Endodermal cell (in vitro differentiated cells): ENCODE measurements around the gene RCBTB1. TPM values are rescaled to one million over a fixed set of nuclear protein-coding genes. Genes with fewer than 3 reads are reported as not detected.
A peak's percentile ranks its signal among the peaks of the same experiment; 100 is the strongest.

Experiments used
- DNase-seq: peaks from one replicate; pipeline ENCODE4 v3.0.0-alpha.2; 2017
- H3K27ac ChIP-seq: 2 replicates; pipeline ENCODE4 v1.5.1; 2013; ENCODE audit warnings: mild to moderate bottlenecking, low read depth, low read length, moderate library complexity
- H3K27me3 ChIP-seq: 2 replicates; pipeline ENCODE4 v1.6.1; 2013; ENCODE audit warnings: mild to moderate bottlenecking, low read length, moderate library complexity; ENCODE audit not compliant: insufficient read depth, control insufficient read depth, poor library complexity, severe bottlenecking
- H3K36me3 ChIP-seq: 2 replicates; pipeline ENCODE4 v1.7.0; 2013; ENCODE audit warnings: mild to moderate bottlenecking, low read length, moderate library complexity; ENCODE audit not compliant: control insufficient read depth, insufficient read depth
- H3K4me1 ChIP-seq: one replicate; pipeline ENCODE4 v1.7.0; 2013; ENCODE audit warnings: low read length; ENCODE audit not compliant: control insufficient read depth, insufficient read depth
- H3K4me3 ChIP-seq: 2 replicates; pipeline ENCODE4 v1.5.1; 2013; ENCODE audit warnings: mild to moderate bottlenecking, low read length, moderate library complexity
- H3K9ac ChIP-seq: 2 replicates; pipeline ENCODE4 v1.6.1; 2013; ENCODE audit warnings: mild to moderate bottlenecking, low read length, moderate library complexity; ENCODE audit not compliant: poor library complexity, severe bottlenecking; ENCODE audit errors: extremely low read depth
- H3K9me3 ChIP-seq: 2 replicates; pipeline ENCODE4 v1.6.1; 2013; ENCODE audit warnings: mild to moderate bottlenecking, low read length, moderate library complexity; ENCODE audit not compliant: control insufficient read depth
- H3K27ac Mint-ChIP-seq: 2 replicates; pipeline ENCODE4 v1.8.0; 2020; ENCODE audit warnings: mixed read lengths
- H3K27me3 Mint-ChIP-seq: 2 replicates; pipeline ENCODE4 v1.8.0; 2021; ENCODE audit warnings: mild to moderate bottlenecking, mixed read lengths; ENCODE audit not compliant: insufficient read depth
- H3K36me3 Mint-ChIP-seq: 2 replicates; pipeline ENCODE4 v1.8.0; 2020; ENCODE audit warnings: low read depth, mixed read lengths
- H3K4me1 Mint-ChIP-seq: 2 replicates; pipeline ENCODE4 v1.8.0; 2020; ENCODE audit warnings: mixed read lengths
- H3K4me3 Mint-ChIP-seq: 2 replicates; pipeline ENCODE4 v1.8.0; 2020; ENCODE audit warnings: mild to moderate bottlenecking, moderate library complexity, mixed read lengths
- H3K9me3 Mint-ChIP-seq: 2 replicates; pipeline ENCODE4 v1.8.0; 2020; ENCODE audit warnings: mild to moderate bottlenecking, mixed read lengths
- WGBS, 2 experiments: methylation state at CpG; one replicate each; pipeline versions ENCODE4 v1.1.5 to v1.1.7; 2013; ENCODE audit warnings: missing lambda C conversion rate in 2 of 2, mixed read lengths in 1 of 2; ENCODE audit not compliant: insufficient coverage in 1 of 2, insufficient read length in 1 of 2; 5-methylcytosine and 5-hydroxymethylcytosine counted together
- long read RNA-seq, 4 experiments: library from polyadenylated mRNA in 2 of 4; library from RNA in 1 of 4; library from capped mRNA in 1 of 4; stranded (forward) in 3 of 4; unstranded in 1 of 4; transcript quantifications; one replicate each; pipeline ENCODE4 v2.0.0, GENCODE V29; 2020 to 2021; ENCODE audit warnings: inconsistent platforms in 1 of 4
- polyA plus RNA-seq, 2 experiments: library from polyadenylated mRNA; stranded (reverse); fragments of 50-300 nt; gene quantifications; one replicate each; pipeline ENCODE4 v1.2.3, GENCODE V29; 2013
- total RNA-seq, 2 donors: library from RNA; stranded (reverse); fragmentation: NEBNext Ultra II Directional in 1 of 2; extraction: Animal tissue kit (Norgen Biotek cat#: 25700) in 1 of 2; gene quantifications; 2 replicates in 1 of 2; 3 replicates in 1 of 2; pipeline ENCODE4 v1.2.1, GENCODE V29; 2021
- TF ChIP-seq, protein P1 (sequence below): fragments of 200-600 bp; sonication (generic); conservative IDR thresholded peaks from 2 replicates; pipeline ENCODE4 v1.5.0; 2021; ENCODE audit warnings: antibody characterized with exemption, mild to moderate bottlenecking

The RCBTB1 gene
- 10 to 100 TPM; 40.6 to 46.4 TPM for total RNA-seq
- 29.5 TPM for polyA plus RNA-seq (2013, experiment 1 of 2)
- 30.5 TPM for polyA plus RNA-seq (2013, experiment 2 of 2)
- long read RNA-seq, experiment 1, full-length matches to known transcripts = 4 of 13 reads
- long read RNA-seq, experiment 1, partial matches to known transcripts = 1 of 13 reads
- long read RNA-seq, experiment 1, other reads (novel, unspliced or antisense) = 8 of 13 reads
- long read RNA-seq, experiment 2, full-length matches to known transcripts = 97 of 150 reads
- long read RNA-seq, experiment 2, partial matches to known transcripts = 24 of 150 reads
- long read RNA-seq, experiment 2, other reads (novel, unspliced or antisense) = 29 of 150 reads
- long read RNA-seq, experiment 3, full-length matches to known transcripts = 298 of 442 reads
- long read RNA-seq, experiment 3, partial matches to known transcripts = 18 of 442 reads
- long read RNA-seq, experiment 3, other reads (novel, unspliced or antisense) = 126 of 442 reads
- long read RNA-seq, experiment 4, partial matches to known transcripts = 6 of 11 reads
- long read RNA-seq, experiment 4, other reads (novel, unspliced or antisense) = 5 of 11 reads

DNA sequence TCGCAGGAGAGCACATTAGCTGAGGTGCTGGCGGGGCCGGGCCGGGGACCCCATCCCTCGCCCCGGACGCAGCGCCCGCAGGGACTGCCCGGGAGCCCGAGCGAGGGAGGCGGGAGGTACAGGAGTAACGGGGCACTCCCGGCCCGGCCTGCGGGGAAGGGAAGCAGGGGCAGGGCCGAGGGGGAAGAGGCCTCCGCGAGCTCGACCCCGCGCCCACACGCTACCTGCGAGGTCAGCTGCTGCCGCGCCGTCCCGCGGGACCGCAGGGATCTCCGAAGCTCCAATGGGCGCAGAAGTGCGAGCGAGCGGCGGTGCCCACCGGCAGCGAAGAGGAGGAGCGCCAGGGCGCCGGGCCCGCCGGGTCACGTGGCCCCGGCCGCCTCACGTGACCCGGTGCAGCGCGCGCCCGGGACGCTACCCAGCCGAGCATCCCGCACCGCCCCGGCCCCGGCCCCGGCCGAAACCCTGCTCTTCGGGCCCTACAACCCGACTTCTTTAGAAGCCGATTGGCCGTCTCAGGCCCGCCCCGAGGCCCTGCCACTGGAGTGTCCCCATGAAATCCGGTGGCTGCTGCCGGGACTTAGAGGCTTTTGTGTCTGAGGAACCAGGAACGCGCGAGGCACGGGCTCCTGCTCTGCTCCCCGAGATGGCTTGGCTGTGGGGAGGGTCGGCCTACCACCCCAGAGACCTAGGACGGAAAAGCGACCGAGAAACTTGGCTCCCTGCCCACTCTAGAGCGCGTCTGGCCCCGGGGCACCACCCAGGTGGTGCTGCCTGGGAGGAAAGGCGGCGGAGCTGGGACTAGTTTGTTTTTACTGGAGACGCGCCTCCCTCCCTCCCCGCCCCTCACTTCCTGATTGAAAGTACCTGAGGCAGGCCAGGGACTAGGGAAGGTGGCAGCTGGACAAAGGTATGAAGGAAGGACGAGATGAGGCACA is at the start of gene RCBTB1:
RCBTB1 (minus strand) TSS at position 339 of the 938 bp plus-strand sequence. CDS start 18,279 bp downstream, outside the sequence.
- Mint-ChIP-seq H3K4me1 (peaks cover 20% of the 10 kb centered on the region), H3K36me3 (peaks cover 23% of the 10 kb centered on the region), H3K27me3 (peaks cover 5% of the 10 kb centered on the region), H3K9me3 (no peaks in the 10 kb centered on the region), H3K27ac (peak within 1 kb of the TSS; percentile 97), H3K4me3 (peak within 1 kb of the TSS; percentile 70)
- Histone ChIP-seq H3K27me3 (no peaks in the 10 kb centered on the region), H3K4me3 (peak within 1 kb of the TSS; percentile 95), H3K4me1 (no peaks in the 10 kb centered on the region), H3K9me3 (no peaks in the 10 kb centered on the region), H3K27ac (peak within 1 kb of the TSS; percentile 65), H3K9ac (peak within 1 kb of the TSS; percentile 76), H3K36me3 (peaks cover 20% of the 10 kb centered on the region)
- TF ChIP-seq, protein P1, sequence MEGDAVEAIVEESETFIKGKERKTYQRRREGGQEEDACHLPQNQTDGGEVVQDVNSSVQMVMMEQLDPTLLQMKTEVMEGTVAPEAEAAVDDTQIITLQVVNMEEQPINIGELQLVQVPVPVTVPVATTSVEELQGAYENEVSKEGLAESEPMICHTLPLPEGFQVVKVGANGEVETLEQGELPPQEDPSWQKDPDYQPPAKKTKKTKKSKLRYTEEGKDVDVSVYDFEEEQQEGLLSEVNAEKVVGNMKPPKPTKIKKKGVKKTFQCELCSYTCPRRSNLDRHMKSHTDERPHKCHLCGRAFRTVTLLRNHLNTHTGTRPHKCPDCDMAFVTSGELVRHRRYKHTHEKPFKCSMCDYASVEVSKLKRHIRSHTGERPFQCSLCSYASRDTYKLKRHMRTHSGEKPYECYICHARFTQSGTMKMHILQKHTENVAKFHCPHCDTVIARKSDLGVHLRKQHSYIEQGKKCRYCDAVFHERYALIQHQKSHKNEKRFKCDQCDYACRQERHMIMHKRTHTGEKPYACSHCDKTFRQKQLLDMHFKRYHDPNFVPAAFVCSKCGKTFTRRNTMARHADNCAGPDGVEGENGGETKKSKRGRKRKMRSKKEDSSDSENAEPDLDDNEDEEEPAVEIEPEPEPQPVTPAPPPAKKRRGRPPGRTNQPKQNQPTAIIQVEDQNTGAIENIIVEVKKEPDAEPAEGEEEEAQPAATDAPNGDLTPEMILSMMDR = no peak
- peak; percentile 91 for DNase-seq
- 0 to 1% methylated on average over 19 to 84 of the region's 87 CpGs for WGBS, 2 experiments

DNA sequence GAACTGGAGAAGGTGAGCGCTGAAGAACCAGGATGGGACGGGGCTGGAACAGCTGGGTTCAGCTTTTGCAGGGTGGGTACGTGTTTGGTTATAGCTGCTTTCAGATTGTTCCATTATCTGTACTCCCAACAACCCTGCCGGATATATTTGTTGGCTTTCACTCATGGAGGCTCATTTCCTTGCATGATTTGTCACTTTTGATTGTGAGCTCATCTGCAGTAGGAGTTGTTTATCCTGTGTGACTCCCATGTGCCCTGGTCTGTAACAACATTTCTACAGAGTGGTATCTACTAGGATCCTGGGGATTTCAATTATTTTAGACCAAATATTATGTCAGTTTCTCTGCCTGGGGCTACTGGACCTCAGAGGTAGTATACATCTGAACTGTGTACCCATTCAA is 48.4 kb upstream of the RCBTB1 start:
- peaks cover 1% of the 10 kb centered on the region for H3K27me3 Mint-ChIP-seq
- Histone ChIP-seq H3K27me3 (no peaks in the 10 kb centered on the region), H3K4me3 (no peak overlapping the region), H3K9ac (no peak overlapping the region), H3K36me3 (no peaks in the 10 kb centered on the region), H3K27ac (no peak overlapping the region), H3K9me3 (no peaks in the 10 kb centered on the region), H3K4me1 (peaks cover 12% of the 10 kb centered on the region)
- H3K36me3 Mint-ChIP-seq = no peaks in the 10 kb centered on the region
- peaks cover 32% of the 10 kb centered on the region for H3K4me1 Mint-ChIP-seq
- 96 to 97% methylated on average over 4 of the region's 4 CpGs for whole genome bisulfite sequencing, 2 experiments
- no peak overlapping the region for H3K27ac Mint-ChIP-seq
- H3K4me3 Mint-ChIP-seq = no peak overlapping the region
- TF ChIP-seq, protein P1 = no peak
- no peaks in the 10 kb centered on the region for H3K9me3 Mint-ChIP-seq
- no peak for DNase-seq

DNA sequence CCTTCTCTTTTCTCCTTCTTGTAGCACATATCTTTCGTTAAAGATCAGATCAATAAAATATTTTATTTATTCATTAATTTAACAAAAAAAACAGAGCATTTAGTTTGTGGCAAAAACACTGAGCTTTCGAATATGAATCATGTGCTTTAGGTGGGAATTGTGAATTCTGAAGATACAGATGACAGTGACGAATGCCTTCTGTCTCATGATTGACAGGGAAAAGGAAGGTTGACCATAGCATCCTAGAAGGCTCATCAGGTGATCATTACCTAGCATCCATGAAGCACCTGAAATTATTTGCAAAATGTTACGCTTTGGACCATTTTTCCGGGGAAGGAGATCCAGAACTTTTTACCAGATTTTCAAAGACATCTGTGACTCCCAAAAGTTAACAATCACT is 46.8 kb upstream of the RCBTB1 start:
- Mint-ChIP-seq H3K27me3 (peaks cover 1% of the 10 kb centered on the region), H3K36me3 (no peaks in the 10 kb centered on the region), H3K4me3 (no peak overlapping the region), H3K4me1 (peaks cover 36% of the 10 kb centered on the region), H3K9me3 (no peaks in the 10 kb centered on the region), H3K27ac (no peak overlapping the region)
- no peaks in the 10 kb centered on the region for H3K9me3 ChIP-seq
- H3K27ac ChIP-seq = no peak overlapping the region
- no peak overlapping the region for H3K9ac ChIP-seq
- peaks cover 12% of the 10 kb centered on the region for H3K4me1 ChIP-seq
- TF ChIP-seq, protein P1 = no peak
- no peaks in the 10 kb centered on the region for H3K36me3 ChIP-seq
- no peak overlapping the region for H3K4me3 ChIP-seq
- 91 to 100% methylated on average over 4 of the region's 5 CpGs for WGBS, 2 experiments
- DNase-seq = no peak
- no peaks in the 10 kb centered on the region for H3K27me3 ChIP-seq
